ENCODE data around the gene UGGT2.
"Not testable (repeated sequence)": the region's sequence is repeated elsewhere in the genome, so short reads cannot be mapped to it uniquely, and the experiment has no call there.

Gene UGGT2

GRCh38 chr13:96053003-96053703 is at the start of gene UGGT2:
Gene UGGT2 (minus strand): TSS chr13:96053401. CDS start chr13:96053312, 89 bp downstream.
- peak; percentile 99 for DNase-seq (ENCODE audit: low spot score)

- DNase-seq (ENCODE audit: low spot score): no peak
Observed at GRCh38 chr13:96100457-96101220, 47.4 kb upstream of the UGGT2 start.

GRCh38 chr13:96093296-96094006 is 40.2 kb upstream of the UGGT2 start:
- no peak for DNase-seq (ENCODE audit: low spot score)

GRCh38 chr13:96091164-96092117 is 38.2 kb upstream of the UGGT2 start:
- DNase-seq (ENCODE audit: low spot score): no peak

- no peak for DNase-seq (ENCODE audit: low spot score)
Observed at GRCh38 chr13:96090240-96091101, 37.3 kb upstream of the UGGT2 start.

GRCh38 chr13:96089749-96090239 is 36.6 kb upstream of the UGGT2 start, which contains the start of gene HS6ST3:
Gene HS6ST3 (plus strand): TSS chr13:96090107.
- no peak for DNase-seq (ENCODE audit: low spot score)

GRCh38 chr13:96089139-96089538 is 35.9 kb upstream of the UGGT2 start:
- no peak for DNase-seq (ENCODE audit: low spot score)

GRCh38 chr13:96086736-96087135 is 33.5 kb upstream of the UGGT2 start:
- no peak for DNase-seq (ENCODE audit: low spot score)

GRCh38 chr13:96082640-96083039 is 29.4 kb upstream of the UGGT2 start:
- DNase-seq (ENCODE audit: low spot score): no peak

GRCh38 chr13:96081888-96082287 is 28.7 kb upstream of the UGGT2 start:
- DNase-seq (ENCODE audit: low spot score): no peak

GRCh38 chr13:96080676-96081075 is 27.5 kb upstream of the UGGT2 start:
- no peak for DNase-seq (ENCODE audit: low spot score)

GRCh38 chr13:96075953-96076543 is 22.8 kb upstream of the UGGT2 start:
- peak; percentile 30 for DNase-seq (ENCODE audit: low spot score)

GRCh38 chr13:96072392-96072791 is 19.2 kb upstream of the UGGT2 start:
- DNase-seq (ENCODE audit: low spot score): no peak

GRCh38 chr13:96071504-96071903 is 18.3 kb upstream of the UGGT2 start:
- DNase-seq (ENCODE audit: low spot score): no peak

- no peak for DNase-seq (ENCODE audit: low spot score)
Observed at GRCh38 chr13:96068729-96069128, 15.5 kb upstream of the UGGT2 start.

- DNase-seq (ENCODE audit: low spot score): no peak
Observed at GRCh38 chr13:96065849-96066248, 12.6 kb upstream of the UGGT2 start.

GRCh38 chr13:96052656-96053002 is 572 bp downstream of the UGGT2 start:
- DNase-seq (ENCODE audit: low spot score): peak; percentile 30

- not testable (repeated sequence) for DNase-seq (ENCODE audit: low spot score)
Observed at GRCh38 chr13:96051946-96052345, 1.3 kb downstream of the UGGT2 start.

- not testable (repeated sequence) for DNase-seq (ENCODE audit: low spot score)
Observed at GRCh38 chr13:96051491-96051890, 1.7 kb downstream of the UGGT2 start.

GRCh38 chr13:96050955-96051354 is 2.2 kb downstream of the UGGT2 start:
- not testable (repeated sequence) for DNase-seq (ENCODE audit: low spot score)

Data from COLO829 (cell line).